GM20431 (cell line): ENCODE measurements around the gene CYP3A7.
"Not testable (repeated sequence)": the region's sequence is repeated elsewhere in the genome, so short reads cannot be mapped to it uniquely, and the experiment has no call there.

ENCODE experiments used
- in situ Hi-C: fragments of 300-500 bp; cut with MseI, MboI; formaldehyde crosslinking; loops from one replicate; pipeline ENCODE4 v1.15.0; 2020; ENCODE audit warnings: low sequenced_read_pairs; ENCODE audit not compliant: unreplicated experiment

CYP3A7 gene

DNA sequence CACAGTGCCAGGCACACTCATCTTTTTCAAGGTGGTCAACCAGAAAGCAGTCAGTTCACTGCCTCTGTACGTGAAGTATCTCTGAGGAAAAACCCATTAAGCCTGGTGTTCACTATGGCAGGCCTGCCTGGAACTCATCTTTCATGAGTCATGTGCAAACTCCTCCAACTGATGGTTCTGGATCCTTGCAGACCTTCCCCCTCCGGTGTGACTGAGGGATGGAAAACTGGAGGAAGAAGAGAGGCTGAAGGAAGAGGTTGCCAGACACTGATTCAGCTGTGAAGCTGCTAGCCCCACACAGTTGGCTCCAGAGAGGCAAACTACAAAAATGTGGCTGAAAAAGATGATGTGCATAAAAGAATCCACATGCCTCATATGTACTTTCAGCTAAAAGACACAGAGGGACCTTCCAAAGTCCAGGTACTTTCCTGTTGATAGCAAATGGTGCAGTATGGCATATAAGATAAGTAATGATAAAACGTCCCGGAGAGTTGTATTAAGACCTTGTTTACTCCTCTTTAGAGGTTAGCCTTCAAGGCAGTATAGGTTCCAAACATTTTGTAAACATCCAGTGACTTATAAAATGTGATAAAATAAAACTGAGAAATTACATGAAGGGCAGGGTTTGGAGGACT is 57.9 kb downstream of the CYP3A7 start:
- in situ Hi-C loops = no loop called here

DNA sequence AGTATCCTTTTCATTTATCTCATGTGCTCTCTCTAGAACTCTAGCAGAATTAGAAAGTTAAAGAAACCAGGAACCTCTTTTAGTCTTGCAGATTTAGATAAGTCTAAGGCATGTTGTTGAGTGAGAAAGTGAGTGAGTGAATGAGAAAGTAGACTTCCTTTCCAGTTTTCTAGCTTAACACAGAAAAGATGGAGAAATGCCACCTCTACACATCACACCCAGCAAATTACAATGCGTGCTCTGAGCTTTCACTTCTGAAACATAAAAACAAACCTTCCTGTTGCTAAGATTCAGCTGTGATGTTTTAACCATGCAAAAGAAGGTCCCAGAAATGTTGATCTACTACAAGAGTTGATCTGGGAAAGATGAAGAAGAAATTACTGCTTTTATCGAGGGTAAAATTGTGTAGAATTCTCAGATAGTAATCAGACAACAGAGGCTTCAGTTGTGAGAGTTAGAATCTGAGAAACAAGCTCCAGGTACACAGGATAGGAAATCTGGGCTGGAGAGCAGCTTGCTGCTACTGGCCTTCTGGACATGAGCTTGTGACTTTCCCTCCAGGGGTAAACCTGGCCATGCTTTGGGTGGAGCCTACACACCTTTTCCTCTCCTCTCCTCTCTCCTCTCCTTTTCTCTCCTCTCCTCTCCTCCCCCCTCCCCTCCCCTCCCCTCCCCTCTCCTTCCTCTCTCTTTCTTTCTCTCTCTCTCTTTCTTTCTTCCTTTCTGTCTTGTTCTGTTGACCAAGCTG is 59.8 kb downstream of the CYP3A7 start:
- in situ Hi-C loops = no loop called here

- in situ Hi-C loops = no loop called here
These were observed 62.4 kb downstream of the CYP3A7 start for GRCh38 chr7:99672573-99672972.

DNA sequence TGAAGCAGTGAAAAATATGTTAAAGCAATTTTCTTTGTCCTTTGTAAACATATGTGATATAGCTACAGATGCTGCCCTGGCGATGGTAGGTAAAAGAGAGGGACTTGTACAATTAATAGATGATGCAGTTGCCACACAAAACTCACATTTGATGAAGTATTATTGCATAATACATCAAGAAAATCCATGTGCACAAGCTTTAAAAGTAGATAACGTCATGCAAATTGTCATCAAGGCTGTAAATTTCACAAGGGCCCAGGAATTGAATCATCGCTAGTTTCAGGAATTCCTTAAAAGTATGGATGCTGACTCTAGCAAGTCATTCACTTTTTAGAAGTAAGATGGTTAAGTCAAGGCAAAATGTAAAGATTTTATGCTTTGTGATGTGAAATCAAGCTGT is 65.2 kb downstream of the CYP3A7 start:
- in situ Hi-C loops = no loop called here

DNA sequence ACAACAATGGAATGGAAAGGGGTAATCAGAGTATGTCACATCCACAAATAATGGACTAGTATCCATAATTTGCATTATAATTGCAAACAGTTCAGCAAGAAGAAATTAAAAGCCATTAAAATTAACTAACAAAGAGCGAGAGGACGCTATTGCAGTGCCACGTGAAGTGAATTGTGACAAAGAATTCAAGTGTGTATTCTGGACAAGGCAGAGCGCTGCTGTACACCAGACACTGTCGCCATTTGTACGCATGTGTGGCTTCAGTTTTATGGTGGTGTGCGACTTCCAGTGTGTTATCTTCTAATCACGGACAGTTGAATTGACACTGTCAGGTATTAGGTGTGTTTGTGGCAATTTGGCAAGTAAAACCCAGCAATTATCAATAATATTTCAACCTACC is 66.5 kb downstream of the CYP3A7 start:
- in situ Hi-C loops = no loop called here

DNA sequence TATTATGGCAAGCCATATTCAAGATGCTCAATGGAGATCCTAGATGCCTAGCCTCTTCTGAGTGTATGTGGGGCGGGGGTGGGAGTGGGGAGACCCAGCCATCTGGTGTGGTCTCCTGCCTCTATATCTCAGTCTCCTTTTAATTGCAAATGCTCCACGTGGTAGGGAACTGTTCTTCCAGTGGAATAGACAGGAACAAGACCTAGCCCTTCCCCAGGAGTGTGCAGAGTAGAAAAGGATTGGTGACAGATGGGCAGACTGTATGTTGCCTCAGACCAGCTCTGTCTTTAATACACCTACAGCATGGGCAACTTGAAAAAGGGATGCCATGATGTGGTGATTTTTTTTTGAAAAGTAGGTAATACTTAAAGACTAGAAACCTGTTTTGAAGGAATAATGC is 67.8 kb downstream of the CYP3A7 start:
- in situ Hi-C loops = no loop called here

DNA sequence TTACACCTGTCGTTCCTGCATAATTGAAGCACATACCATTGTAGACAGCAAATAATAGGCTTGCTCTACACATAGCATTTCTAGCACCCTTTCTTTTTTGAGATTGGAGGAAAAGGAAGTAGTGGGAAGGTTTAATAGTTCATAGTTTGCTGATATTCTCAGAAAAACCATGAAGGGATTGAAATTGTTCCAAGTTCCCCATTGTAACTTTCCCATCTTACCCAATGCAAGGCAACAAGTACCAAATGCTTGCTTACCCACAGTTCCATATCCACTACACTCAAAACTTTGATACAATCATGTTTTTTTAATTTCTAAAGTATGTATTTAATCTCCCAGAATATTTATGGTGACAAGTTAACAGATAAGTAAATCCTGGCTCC is 69.0 kb downstream of the CYP3A7 start:
- in situ Hi-C loops = no loop called here

DNA sequence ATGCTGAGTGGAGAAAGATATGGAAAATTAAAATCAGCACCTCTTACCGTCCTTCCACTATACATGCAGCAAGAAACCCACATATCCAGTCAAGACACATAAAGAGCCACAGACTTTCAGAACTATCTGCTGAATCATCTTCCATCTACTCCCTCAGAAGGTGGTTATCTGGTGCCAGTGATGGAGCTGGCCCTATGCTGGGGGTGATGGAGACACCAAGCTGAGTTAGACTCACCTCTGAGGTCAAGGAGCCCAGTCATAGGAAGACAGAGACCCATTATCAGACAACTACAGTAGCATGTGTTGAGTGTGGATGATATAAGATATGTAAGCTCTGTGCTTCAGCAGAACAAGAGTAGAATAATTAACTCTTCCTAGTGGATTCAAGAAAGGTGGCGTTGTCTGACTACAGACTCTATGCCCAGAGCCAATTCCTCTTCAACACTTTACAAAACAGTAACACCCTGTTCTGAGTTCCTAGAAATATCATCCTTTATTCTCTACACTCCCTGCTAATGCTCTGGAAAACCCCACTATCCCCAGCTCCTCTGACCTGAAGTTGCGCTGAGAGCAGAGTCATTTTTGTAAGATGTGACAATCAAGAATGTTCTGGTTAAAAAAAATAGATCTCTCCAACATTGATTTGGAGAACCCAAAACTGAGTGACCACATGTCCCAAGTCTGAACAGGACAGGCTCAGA is 69.5 kb downstream of the CYP3A7 start:
- in situ Hi-C loops = no loop called here

GRCh38 chr7:99657879-99658278 is 77.1 kb downstream of the CYP3A7 start:
- in situ Hi-C loops = not testable (repeated sequence)
